IPS DF 6.9 (cell line): Measurements from ENCODE around the gene MRGPRE.

ENCODE experiments used
- DNase-seq: peaks from one replicate; pipeline ENCODE4 v3.0.0-alpha.2; 2013; ENCODE audit warnings: low read depth, low spot score
- H3K27ac ChIP-seq: one replicate; pipeline ENCODE4 v1.5.1; 2013; ENCODE audit warnings: low read length, control low read depth
- H3K27me3 ChIP-seq: 2 replicates; pipeline ENCODE4 v1.6.1; 2013; ENCODE audit warnings: mild to moderate bottlenecking, low read length; ENCODE audit not compliant: control insufficient read depth, insufficient read depth
- H3K36me3 ChIP-seq: 2 replicates; pipeline ENCODE4 v1.6.1; 2013; ENCODE audit warnings: low read length; ENCODE audit not compliant: control insufficient read depth, insufficient read depth
- H3K4me1 ChIP-seq: 2 replicates; pipeline ENCODE4 v1.6.1; 2013; ENCODE audit warnings: low read length; ENCODE audit not compliant: control insufficient read depth, insufficient read depth
- H3K4me3 ChIP-seq: 2 replicates; pipeline ENCODE4 v1.5.1; 2013; ENCODE audit warnings: mild to moderate bottlenecking, low read length
- H3K9me3 ChIP-seq: 2 replicates; pipeline ENCODE4 v1.6.1; 2013; ENCODE audit warnings: low read length, inconsistent platforms; ENCODE audit not compliant: control insufficient read depth, insufficient read depth
- WGBS: extraction: QIAGEN DNeasy Blood & Tissue Kit; methylation state at CpG from one replicate; pipeline ENCODE4 v1.1.7; 2013; ENCODE audit warnings: mixed read lengths, missing lambda C conversion rate; ENCODE audit not compliant: insufficient read length, insufficient coverage; 5-methylcytosine and 5-hydroxymethylcytosine counted together

The MRGPRE gene

DNA sequence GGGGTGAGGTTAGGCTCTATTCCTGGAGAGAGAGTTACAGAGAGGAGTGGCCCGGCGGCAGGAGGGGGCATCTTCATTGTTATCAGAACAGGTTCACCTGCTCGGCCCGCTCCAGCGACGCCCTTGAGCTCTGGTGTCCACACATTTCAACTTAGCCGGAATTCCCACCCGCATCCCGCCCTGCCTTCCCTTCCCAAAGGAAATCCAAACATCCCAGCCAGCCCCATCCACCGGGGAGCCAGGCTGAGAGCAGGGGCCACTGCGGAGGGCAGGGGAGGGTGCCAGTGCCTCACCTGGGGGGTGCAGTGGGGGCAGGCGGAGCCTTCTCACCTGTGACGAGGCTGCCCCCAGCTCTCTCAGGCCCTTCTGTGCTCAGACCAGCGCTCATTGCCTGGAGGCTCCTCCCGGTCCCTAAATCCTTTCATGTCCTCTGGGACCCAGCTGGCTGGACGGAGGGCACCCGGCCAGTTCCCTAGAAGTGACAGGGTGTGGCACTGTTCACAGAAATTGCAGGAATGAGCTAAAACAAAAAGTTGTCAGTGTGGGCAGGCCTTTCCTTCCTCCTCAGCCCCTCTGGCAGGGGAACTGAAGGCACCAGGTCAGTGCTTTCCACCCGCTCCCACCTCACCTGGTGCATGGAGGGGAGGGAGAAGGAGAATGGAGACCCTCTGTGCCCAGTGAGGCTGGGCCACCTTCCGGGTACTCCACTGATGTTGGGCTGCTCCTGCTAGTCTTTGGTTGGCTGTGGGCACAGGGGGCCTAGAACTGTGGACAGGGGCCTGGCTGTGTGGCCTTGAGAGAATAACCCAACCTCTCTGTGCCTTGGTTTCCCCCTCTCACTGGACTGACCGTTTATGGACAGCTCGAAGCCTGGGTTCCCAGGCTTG, 11.5 kb downstream of the MRGPRE start:
- Histone ChIP-seq H3K27ac (no peak overlapping the region), H3K27me3 (no peaks in the 10 kb centered on the region), H3K4me1 (0 out of 2 replicates have a peak, but pooled peaks cover 1% of the 10 kb centered on the region), H3K4me3 (no peak overlapping the region), H3K9me3 (no peaks in the 10 kb centered on the region), H3K36me3 (no peaks in the 10 kb centered on the region)
- DNase-seq, result no peak
- no CpG with 5 or more reads among the region's 21 CpGs for WGBS

DNA sequence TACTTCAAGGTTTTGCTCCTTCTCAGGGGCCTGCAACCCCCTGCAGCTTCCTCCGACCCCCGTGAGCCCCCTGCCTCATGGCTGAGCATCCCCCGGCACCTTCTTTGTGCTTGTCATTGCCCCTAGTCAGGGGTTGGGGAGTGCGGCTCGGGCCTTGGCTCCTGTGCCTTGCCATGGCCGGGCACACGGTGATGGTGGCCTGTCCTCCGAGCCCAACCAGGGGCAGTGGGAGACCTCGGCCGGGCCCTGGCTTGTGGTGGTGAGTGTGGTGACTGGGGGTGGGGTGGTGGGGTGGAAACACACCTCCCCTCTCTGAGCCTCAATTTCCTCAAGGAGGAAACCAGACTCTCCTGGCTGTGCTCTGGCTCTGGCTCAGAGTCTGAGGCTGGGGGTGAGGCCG, 12.1 kb downstream of the MRGPRE start:
- H3K4me3 ChIP-seq, result no peak overlapping the region
- 0 out of 2 replicates have a peak, but pooled peaks cover 1% of the 10 kb centered on the region for H3K4me1 ChIP-seq
- H3K27me3 ChIP-seq, result no peaks in the 10 kb centered on the region
- no peaks in the 10 kb centered on the region for H3K36me3 ChIP-seq
- no peak overlapping the region for H3K27ac ChIP-seq
- no CpG with 5 or more reads among the region's 11 CpGs for WGBS
- no peak for DNase-seq
- H3K9me3 ChIP-seq, result no peaks in the 10 kb centered on the region

DNA sequence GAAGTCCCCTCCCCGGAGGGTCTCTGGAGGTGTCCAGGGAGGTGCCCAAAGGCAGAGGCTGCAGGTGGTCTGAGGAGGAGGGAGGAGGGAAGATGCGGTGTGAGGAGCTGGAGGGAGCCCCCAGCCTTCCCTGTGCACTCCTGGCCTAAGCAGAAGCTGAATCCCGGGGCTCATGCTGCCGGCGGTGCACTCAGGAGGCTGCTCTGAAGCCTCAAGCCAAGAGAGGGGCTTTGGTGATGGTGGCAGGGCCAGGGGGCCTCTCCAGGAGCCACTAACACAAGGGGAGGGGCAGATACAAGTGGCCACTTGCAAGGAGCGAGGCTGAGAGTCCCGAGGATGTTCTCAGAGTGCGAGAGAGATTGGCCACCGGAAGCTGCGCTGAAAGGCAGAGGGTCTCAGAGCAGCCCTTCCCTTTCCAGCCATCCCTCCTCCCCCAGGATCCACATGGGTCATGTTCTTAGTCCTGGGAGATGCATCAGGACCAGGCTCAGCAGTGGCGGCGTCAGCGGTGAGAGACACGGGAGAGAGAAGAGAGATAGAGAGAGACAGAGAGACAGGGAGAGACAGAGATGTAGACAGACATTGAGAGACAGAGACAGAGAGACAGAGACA, 12.8 kb downstream of the MRGPRE start:
- Histone ChIP-seq H3K36me3 (no peaks in the 10 kb centered on the region), H3K4me3 (no peak overlapping the region), H3K9me3 (no peaks in the 10 kb centered on the region), H3K27me3 (no peaks in the 10 kb centered on the region), H3K4me1 (0 out of 2 replicates have a peak, but pooled peaks cover 1% of the 10 kb centered on the region), H3K27ac (no peak overlapping the region)
- no peak for DNase-seq
- WGBS, result no CpG with 5 or more reads among the region's 14 CpGs

DNA sequence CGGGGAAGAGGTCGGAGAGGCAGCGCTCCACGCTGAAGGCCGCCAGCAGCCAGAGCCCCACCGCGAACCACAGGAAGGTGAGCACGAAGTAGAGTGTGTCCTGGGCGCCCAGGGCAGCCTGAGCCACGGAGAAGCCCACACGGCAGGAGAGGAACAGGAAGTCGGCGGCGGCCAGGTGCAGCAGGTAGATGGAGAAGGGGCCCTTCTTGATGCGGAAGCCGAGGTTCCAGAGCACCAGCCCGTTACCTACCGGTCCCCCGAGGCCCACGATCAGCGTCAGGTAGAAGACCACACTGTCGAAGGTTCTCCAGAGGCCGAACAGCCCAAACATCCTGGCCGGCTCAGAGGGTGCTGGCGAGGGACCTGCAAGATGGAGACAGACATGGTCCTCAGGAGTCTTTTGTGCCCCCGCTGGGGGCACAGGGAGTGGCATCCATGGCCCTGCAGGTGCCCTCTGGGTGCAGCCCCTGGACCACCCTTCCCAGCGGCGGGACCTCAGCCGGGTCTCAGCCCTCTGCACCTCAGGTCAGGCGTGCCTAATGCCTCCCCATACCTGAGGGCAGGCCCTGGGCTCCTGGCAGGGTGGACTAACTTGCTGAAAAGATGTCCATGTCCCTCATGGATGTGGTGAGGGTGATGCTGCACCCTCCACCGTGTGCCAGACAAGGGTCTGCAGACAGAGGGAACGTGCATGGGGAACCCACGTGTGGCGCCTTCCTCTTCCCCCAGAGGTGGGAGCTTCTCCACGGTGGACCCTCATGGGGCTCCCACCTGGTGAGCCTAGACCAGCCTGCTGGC, 13.5 kb downstream of the MRGPRE start, which contains the start of gene MRGPRG:
Gene MRGPRG, minus strand, starts transcription at position 331 of the 798 bp plus-strand sequence. Its CDS starts 0 bp downstream, at position 331.
- no peaks in the 10 kb centered on the region for H3K36me3 ChIP-seq
- no CpG with 5 or more reads among the region's 35 CpGs for WGBS
- DNase-seq, result no peak
- H3K9me3 ChIP-seq, result no peaks in the 10 kb centered on the region
- no peaks in the 10 kb centered on the region for H3K27me3 ChIP-seq
- H3K4me3 ChIP-seq, result no peak within 1 kb of the TSS
- 0 out of 2 replicates have a peak, but pooled peaks cover 1% of the 10 kb centered on the region for H3K4me1 ChIP-seq
- H3K27ac ChIP-seq, result no peak within 1 kb of the TSS

DNA sequence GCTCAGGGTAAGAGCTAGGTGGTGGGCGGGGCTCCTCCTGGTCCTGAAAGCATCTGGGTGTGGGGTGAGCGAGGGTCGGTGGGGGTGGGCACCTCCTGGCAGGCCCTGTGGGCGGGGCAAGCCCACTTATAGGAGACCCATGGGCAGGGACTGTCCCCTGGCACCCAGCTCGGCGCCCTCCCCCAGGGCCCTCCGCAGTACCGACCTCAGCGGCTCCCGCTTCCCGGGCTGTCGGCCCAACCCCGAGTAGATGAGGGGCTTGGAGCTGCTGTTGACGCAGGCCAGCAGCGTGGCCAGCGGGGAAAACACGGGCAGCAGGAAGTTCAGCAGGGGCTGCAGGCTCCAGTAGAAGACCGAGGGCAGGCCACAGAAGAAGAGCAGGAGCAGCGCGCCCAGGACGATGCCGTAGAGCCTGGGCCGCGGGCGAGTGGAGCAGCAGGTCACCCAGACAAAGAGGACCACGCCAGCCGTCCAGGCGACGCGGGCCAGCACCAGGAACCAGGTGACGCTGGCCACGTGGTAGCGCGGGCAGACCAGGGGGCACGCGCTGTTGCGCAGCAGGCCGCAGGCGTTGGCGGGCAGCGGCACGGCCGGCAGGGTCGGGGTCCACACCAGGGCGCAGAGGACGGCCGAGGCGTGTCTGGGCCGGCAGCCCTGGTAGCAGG, 14.3 kb downstream of the MRGPRE start:
- Histone ChIP-seq H3K36me3 (no peaks in the 10 kb centered on the region), H3K4me1 (peaks cover 1% of the 10 kb centered on the region; the same call in 1 of the 2 replicates), H3K9me3 (no peaks in the 10 kb centered on the region), H3K27me3 (no peaks in the 10 kb centered on the region), H3K27ac (no peak overlapping the region), H3K4me3 (no peak overlapping the region)
- no CpG with 5 or more reads among the region's 49 CpGs for WGBS
- DNase-seq, result no peak

DNA sequence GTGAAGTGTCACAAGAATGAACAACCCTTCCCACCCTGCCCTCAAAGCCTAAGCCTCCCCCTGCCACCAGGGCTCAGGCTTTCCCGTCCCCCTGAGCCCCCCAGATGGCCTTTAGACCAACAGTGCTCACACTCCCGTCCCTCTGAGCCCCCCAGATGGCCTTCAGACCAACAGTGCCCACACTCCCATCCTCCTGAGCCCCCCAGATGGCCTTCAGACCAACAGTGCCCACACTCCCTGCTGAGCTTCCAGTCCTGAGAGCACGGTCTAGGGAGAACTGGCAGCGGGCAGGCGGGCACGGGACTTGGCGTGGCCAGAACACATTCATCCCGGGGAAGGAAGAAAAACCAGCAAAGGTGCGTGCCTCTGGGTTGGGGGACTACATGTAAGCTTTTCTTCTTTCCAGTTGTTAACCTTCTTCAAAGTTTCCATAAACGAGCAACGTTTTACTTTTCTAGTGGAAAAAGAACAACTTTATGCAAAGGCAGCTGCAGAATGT, 16.1 kb downstream of the MRGPRE start:
- Histone ChIP-seq H3K4me1 (peaks cover 1% of the 10 kb centered on the region; the same call in 1 of the 2 replicates), H3K9me3 (no peaks in the 10 kb centered on the region), H3K36me3 (no peaks in the 10 kb centered on the region), H3K4me3 (no peak overlapping the region), H3K27ac (no peak overlapping the region), H3K27me3 (no peaks in the 10 kb centered on the region)
- no CpG with 5 or more reads among the region's 11 CpGs for WGBS
- DNase-seq, result no peak

DNA sequence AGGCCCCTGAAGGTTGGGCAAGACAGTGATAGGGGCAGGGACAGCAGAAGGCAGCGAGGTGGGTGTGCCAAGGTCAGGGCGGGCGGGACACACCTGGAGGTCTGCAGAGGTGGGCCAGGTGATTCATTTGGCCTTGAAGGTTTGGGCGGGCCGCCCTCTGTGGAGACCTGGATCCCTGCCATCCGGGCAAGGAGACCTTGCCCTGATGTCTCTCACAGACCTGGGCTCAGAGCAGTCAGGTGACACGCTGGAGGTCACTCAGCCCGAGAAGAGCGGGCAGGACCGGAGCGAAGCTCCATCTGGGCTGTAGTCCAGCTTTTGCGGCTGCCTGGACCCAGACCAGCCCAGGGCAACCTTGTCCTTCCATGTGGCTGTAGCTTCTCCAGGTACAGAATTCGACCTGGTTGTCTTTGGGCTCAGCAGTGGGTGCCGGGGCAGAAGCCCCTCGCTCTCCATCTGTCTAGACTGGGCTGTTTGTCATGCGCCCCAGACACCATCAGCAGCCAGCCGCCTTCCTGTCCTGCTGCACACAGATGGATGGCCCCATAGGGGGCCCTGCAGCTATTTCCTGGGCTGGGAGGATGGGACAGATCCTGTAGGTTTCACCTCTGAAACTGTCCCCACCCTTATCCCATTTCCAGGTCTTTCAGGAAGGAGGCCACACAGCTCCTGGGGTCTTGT, 16.7 kb downstream of the MRGPRE start:
- H3K27ac ChIP-seq, result no peak overlapping the region
- no CpG with 5 or more reads among the region's 17 CpGs for WGBS
- H3K27me3 ChIP-seq, result no peaks in the 10 kb centered on the region
- no peaks in the 10 kb centered on the region for H3K9me3 ChIP-seq
- no peak overlapping the region for H3K4me3 ChIP-seq
- DNase-seq, result no peak
- H3K36me3 ChIP-seq, result no peaks in the 10 kb centered on the region
- H3K4me1 ChIP-seq, result peaks cover 1% of the 10 kb centered on the region; the same call in 1 of the 2 replicates

DNA sequence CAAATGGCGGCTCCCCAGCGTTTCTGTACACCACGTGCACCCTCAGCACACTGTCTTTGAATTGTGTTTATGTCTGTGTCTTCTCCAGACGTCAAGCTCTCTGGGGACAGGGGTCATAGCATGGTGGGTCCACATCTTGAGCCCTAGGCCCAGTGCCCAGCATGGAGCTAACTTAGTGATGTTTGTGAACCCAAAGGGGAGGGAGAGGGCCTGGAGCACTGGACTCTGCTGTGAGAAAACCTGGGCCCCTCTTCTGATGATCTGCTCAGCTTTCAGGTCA, 17.9 kb downstream of the MRGPRE start:
- no CpG with 5 or more reads among the region's 4 CpGs for WGBS

DNA sequence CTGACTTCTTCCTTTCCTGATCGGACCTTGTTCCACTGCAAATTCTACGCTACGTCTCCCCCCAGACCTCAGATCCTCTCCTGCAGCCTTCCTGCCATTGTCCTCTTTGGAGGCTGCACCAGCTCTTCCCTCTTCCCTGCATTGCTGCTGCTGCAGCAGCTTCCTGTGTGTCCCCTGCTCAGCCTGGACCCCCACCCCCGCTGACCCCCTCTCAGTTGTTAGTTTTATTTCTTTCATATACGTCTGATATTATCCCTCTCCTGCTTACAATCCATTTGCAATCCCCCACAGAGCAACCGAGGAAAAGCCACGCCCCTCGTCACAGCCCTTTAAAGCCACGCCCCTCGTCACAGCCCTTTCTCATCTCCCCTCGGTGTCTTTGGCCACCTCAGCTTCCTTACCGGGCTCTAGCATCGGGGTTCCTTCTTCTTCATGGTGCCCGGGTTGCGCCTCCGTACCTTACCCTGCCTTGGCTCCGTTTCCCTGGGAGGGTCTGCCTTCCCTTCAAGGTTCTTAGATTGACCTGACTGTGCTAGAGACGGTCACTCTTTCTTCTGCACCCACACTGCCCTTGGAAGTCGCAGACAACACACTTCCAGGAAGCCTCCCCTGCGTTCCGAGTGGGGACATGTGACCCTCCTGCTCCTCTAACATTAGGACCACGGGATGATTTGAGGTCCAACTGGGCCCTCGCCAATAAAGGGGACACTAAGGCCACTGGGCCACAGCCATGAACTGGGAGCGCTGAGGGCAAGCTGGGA, 18.4 kb downstream of the MRGPRE start:
- H3K36me3 ChIP-seq, result no peaks in the 10 kb centered on the region
- no peak overlapping the region for H3K27ac ChIP-seq
- no CpG with 5 or more reads among the region's 24 CpGs for WGBS
- no peak for DNase-seq
- no peaks in the 10 kb centered on the region for H3K27me3 ChIP-seq
- H3K4me1 ChIP-seq, result peaks cover 1% of the 10 kb centered on the region; the same call in 1 of the 2 replicates
- no peak overlapping the region for H3K4me3 ChIP-seq
- H3K9me3 ChIP-seq, result no peaks in the 10 kb centered on the region

More for the DNA sequence above, 17.9 kb downstream of the MRGPRE start:
- H3K9me3 ChIP-seq, result no peaks in the 10 kb centered on the region
- H3K4me1 ChIP-seq, result peaks cover 1% of the 10 kb centered on the region; the same call in 1 of the 2 replicates
- no peak overlapping the region for H3K27ac ChIP-seq
- no peak overlapping the region for H3K4me3 ChIP-seq
- H3K36me3 ChIP-seq, result no peaks in the 10 kb centered on the region
- no peak for DNase-seq
- H3K27me3 ChIP-seq, result no peaks in the 10 kb centered on the region
